Lower leg skin (tissue), 3 donors: ENCODE results near the gene NAPEPLD.

Experiments used
- POLR2A ChIP-seq, 2 donors: fragments of 450-650 bp; IDR thresholded peaks; one replicate each; pipeline ENCODE4 v1.6.1; 2016 to 2017; ENCODE audit warnings: antibody characterized with exemption in 2 of 2, mild to moderate bottlenecking in 1 of 2, moderate library complexity in 1 of 2
- TF ChIP-seq, protein P1 (sequence below), 3 donors: fragments of 450-650 bp; IDR thresholded peaks; one replicate each; pipeline ENCODE4 v1.5.1; 2016; ENCODE audit warnings: antibody characterized with exemption in 3 of 3, mild to moderate bottlenecking in 3 of 3, moderate library complexity in 2 of 3

DNA sequence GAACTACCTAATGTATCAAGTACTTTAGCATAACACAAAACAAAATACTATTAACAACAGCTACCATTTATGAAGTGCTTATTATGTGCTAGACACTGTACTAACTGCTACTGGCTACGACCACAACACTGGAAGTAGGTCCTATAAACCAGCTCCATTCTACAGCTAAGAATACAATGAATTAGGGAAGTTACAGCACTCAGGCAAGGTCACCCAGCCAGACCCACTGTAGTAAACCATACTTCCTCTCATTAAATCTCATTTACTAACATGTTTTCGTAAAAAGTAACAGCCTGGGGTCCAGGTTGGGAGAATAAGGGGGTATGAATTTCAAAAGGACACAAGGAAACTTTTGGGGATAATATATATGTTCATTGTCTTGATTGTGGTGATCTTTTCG, 25.4 kb downstream of the NAPEPLD start:
- TF ChIP-seq, protein P1, sequence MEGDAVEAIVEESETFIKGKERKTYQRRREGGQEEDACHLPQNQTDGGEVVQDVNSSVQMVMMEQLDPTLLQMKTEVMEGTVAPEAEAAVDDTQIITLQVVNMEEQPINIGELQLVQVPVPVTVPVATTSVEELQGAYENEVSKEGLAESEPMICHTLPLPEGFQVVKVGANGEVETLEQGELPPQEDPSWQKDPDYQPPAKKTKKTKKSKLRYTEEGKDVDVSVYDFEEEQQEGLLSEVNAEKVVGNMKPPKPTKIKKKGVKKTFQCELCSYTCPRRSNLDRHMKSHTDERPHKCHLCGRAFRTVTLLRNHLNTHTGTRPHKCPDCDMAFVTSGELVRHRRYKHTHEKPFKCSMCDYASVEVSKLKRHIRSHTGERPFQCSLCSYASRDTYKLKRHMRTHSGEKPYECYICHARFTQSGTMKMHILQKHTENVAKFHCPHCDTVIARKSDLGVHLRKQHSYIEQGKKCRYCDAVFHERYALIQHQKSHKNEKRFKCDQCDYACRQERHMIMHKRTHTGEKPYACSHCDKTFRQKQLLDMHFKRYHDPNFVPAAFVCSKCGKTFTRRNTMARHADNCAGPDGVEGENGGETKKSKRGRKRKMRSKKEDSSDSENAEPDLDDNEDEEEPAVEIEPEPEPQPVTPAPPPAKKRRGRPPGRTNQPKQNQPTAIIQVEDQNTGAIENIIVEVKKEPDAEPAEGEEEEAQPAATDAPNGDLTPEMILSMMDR (IDR thresholded peaks at IDR 0.05), result no peak
- TF ChIP-seq POLR2A (IDR thresholded peaks at IDR 0.05), result no peak
